Stomach (tissue), 4 donors: ENCODE results near the gene ZNF775.

Source experiments
- EP300 ChIP-seq: sonication (generic); formaldehyde crosslinking; IDR thresholded peaks from one replicate; pipeline ENCODE4 v1.6.1; 2017; ENCODE audit warnings: antibody characterized with exemption
- POLR2A ChIP-seq, 4 donors: fragments of 450-650 bp; IDR thresholded peaks; one replicate each; pipeline ENCODE4 v1.6.1; 2016; ENCODE audit warnings: antibody characterized with exemption in 4 of 4, control low read depth in 2 of 4, mild to moderate bottlenecking in 1 of 4, moderate library complexity in 1 of 4
- POLR2AphosphoS5 ChIP-seq, 3 donors: sonication (generic); formaldehyde crosslinking; IDR thresholded peaks; one replicate each; pipeline ENCODE4 v1.6.1; 2016; ENCODE audit warnings: antibody characterized with exemption in 3 of 3
- TF ChIP-seq, protein P1 (sequence below), 7 experiments: fragments of 450-650 bp in 4 of 7; fragments of 200-600 bp in 3 of 7; sonication (generic) in 3 of 7; IDR thresholded peaks; one replicate each; pipeline ENCODE4 v1.5.1; 2016 to 2019; ENCODE audit warnings: antibody characterized with exemption in 7 of 7, control low read depth in 2 of 7, mild to moderate bottlenecking in 1 of 7

DNA sequence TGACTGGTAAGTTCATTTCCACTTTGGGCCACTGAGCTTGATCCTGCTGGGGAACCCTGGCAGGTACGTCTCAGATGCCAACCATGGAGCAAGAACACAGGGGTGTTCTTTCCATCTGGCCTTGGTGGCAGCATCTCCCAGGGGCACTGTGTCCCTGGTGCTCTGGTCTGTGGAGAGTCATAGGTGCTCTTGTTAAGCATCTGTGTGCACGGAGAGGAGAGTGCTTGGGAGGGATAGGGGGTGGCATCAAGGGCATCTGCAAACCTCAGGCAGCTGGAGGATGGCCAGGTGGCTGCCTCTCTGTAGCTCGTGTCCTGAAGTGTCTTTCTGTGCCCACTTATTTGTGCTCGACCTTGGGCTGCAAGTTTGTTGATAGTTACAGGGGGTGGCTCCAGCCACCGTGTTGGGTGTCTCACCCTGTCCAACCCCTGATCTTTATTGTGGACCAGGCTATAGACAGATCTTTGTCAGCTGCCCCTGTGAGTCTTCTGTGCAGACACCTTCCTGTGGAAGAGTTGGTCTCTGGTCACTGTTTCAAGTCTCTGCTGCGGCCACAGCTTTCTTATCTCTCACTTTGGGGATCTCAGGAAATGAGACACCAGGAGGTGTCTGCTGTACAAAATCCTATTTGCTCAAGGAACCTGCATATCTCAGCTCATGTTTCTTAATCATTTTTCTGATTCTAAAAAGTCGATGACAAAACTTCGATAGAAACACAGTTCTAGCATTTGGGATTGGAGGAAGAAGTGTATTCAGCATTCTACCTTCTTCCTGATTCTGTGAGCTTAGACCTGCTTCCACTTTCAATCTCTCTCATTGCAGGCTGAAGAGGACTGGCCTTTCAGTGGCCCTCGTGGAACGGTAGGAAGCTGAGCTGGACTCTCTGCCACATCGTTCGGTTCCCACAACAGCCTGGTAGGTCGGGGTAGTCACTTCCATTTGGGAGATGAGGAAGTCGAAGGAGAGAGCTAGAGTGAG, 54.1 kb downstream of the ZNF775 start:
- TF ChIP-seq, protein P1, sequence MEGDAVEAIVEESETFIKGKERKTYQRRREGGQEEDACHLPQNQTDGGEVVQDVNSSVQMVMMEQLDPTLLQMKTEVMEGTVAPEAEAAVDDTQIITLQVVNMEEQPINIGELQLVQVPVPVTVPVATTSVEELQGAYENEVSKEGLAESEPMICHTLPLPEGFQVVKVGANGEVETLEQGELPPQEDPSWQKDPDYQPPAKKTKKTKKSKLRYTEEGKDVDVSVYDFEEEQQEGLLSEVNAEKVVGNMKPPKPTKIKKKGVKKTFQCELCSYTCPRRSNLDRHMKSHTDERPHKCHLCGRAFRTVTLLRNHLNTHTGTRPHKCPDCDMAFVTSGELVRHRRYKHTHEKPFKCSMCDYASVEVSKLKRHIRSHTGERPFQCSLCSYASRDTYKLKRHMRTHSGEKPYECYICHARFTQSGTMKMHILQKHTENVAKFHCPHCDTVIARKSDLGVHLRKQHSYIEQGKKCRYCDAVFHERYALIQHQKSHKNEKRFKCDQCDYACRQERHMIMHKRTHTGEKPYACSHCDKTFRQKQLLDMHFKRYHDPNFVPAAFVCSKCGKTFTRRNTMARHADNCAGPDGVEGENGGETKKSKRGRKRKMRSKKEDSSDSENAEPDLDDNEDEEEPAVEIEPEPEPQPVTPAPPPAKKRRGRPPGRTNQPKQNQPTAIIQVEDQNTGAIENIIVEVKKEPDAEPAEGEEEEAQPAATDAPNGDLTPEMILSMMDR (IDR thresholded peaks at IDR 0.05), result no peak
- TF ChIP-seq POLR2A (IDR thresholded peaks at IDR 0.05) (no peak), POLR2AphosphoS5 (IDR thresholded peaks at IDR 0.05) (no peak), EP300 (no peak)
